Fibroblast of mammary gland (primary cell): Measurements from ENCODE around the gene AKAP13.

Experiments
- DNase-seq: peaks from one replicate; pipeline ENCODE4 v3.0.0-alpha.2; 2010; ENCODE audit warnings: low read depth
- H3K4me3 ChIP-seq: 2 replicates; pipeline ENCODE4 v1.5.1; 2011; ENCODE audit warnings: low read depth, mild to moderate bottlenecking, low read length, moderate library complexity; ENCODE audit not compliant: control insufficient read depth
- TF ChIP-seq, protein P1 (sequence below): conservative IDR thresholded peaks from 2 replicates; pipeline ENCODE4 v1.5.1; 2011; ENCODE audit warnings: low read depth, low read length, inconsistent platforms; ENCODE audit not compliant: control insufficient read depth, insufficient read depth

Gene AKAP13

DNA sequence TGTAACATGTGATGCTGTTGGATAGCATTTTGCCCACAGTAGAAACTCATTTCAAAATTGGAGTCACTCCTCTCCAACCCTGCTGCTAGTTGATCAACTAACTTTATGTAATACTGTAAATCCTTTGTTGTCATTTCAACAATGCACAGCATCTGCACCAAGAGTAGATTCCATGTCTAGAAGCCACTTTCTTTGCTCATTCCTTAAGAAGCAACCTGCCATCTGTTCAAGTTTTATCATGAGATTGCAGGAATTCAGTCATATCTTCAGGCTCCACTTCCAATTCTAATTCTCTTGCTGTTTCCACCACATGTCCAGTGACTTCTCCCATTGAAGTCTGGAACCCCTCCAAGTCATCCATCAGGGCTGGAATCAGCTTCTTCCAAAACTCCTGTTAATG, 42.9 kb downstream of the AKAP13 start:
- TF ChIP-seq, protein P1, sequence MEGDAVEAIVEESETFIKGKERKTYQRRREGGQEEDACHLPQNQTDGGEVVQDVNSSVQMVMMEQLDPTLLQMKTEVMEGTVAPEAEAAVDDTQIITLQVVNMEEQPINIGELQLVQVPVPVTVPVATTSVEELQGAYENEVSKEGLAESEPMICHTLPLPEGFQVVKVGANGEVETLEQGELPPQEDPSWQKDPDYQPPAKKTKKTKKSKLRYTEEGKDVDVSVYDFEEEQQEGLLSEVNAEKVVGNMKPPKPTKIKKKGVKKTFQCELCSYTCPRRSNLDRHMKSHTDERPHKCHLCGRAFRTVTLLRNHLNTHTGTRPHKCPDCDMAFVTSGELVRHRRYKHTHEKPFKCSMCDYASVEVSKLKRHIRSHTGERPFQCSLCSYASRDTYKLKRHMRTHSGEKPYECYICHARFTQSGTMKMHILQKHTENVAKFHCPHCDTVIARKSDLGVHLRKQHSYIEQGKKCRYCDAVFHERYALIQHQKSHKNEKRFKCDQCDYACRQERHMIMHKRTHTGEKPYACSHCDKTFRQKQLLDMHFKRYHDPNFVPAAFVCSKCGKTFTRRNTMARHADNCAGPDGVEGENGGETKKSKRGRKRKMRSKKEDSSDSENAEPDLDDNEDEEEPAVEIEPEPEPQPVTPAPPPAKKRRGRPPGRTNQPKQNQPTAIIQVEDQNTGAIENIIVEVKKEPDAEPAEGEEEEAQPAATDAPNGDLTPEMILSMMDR = no peak
- no peak overlapping the region for H3K4me3 ChIP-seq
- DNase-seq = no peak

DNA sequence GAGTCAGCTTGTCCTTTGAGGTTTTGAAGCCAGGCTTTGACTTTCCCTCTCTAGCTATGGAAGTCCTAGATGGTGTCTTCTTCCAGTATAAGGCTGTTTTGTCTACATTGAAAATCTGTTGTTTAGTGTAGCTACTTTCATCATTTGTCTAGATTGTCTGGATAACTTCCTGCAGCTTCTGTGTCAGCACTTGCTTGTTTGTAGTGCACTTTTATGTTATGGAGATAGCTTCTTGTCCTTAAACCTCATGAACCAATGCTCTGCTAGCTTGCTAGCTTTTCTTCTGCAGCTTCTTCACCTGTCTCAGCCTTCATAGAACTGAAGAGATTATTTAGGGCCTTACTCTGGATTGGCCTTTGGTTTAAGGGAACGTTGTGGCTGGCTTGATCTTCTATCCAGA, 43.8 kb downstream of the AKAP13 start:
- TF ChIP-seq, protein P1 = no peak
- DNase-seq = no peak
- H3K4me3 ChIP-seq = no peak overlapping the region

DNA sequence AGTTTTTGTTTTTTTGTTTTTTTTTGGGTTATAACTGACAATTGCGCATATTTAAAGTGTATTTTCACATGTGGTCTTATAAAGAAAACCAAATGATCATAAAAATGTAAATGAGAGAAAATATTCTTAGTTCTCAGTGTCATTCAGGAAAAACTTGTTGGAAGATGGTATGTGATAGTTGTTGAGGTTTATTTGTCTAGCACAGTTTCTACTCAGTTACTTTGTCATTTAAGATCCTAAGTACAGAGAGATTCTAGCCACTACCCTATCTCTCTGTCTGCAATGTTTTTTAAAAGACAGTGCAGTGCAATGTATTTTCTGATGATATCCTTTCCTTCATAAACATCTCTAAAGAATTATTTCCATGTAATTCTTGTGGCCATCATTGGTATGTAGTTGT, 46.1 kb downstream of the AKAP13 start:
- no peak for DNase-seq
- H3K4me3 ChIP-seq = no peak overlapping the region
- TF ChIP-seq, protein P1 = no peak

DNA sequence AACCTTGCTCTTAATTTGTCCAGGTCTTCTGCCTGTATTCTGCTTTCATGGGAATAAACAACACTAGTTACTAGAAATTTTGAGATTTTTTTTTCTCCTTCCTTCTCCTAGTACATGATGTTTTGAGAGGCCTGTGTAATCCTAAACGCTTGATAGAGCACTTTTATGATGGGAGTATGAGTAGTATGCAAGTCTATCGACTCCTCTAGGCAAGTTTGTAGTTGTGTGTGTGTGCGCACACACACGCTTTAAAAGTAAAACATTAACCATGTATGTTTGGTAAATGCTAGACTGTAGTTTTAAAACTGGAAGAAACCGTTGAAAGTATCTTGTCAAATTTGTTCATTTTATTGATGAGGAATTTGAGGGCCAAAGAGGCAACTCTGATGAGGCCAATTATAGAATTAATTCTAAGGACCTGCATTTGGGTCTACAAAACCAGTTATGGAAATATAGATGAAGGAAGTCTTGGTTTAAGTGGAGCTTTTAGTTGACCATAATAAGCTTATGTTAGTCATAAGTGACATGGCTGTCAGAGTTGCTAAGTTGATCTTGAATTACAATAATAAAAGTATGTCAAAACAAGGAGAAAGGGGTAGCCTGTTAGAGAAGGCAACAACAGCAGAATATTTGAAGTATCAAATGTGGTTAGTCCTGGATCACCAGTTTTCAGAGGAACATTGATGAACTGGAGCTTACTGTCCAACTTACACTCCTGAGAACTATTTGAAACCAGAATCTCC, 47.1 kb downstream of the AKAP13 start:
- H3K4me3 ChIP-seq = no peak overlapping the region
- DNase-seq = no peak
- TF ChIP-seq, protein P1 = no peak

DNA sequence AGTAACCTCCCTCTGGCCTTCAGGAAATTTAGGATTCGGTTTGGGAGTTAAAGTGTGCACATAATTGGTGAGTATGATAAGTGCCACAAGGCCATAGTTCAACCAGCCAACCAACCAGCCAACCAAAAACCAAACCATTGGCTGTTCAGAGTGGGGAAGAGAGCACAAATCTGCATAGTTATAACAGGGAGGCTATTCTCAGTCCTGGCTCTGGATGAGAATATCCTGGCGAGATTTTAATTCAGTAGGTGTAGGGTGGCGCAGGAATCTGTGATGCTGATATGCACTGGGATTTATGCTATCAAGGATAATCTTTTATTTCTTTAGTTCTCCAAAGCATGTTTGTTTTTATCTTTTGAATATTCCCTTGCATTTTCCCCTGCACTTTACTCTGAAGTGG, 49.1 kb downstream of the AKAP13 start:
- TF ChIP-seq, protein P1 = no peak
- no peak for DNase-seq
- no peak overlapping the region for H3K4me3 ChIP-seq

DNA sequence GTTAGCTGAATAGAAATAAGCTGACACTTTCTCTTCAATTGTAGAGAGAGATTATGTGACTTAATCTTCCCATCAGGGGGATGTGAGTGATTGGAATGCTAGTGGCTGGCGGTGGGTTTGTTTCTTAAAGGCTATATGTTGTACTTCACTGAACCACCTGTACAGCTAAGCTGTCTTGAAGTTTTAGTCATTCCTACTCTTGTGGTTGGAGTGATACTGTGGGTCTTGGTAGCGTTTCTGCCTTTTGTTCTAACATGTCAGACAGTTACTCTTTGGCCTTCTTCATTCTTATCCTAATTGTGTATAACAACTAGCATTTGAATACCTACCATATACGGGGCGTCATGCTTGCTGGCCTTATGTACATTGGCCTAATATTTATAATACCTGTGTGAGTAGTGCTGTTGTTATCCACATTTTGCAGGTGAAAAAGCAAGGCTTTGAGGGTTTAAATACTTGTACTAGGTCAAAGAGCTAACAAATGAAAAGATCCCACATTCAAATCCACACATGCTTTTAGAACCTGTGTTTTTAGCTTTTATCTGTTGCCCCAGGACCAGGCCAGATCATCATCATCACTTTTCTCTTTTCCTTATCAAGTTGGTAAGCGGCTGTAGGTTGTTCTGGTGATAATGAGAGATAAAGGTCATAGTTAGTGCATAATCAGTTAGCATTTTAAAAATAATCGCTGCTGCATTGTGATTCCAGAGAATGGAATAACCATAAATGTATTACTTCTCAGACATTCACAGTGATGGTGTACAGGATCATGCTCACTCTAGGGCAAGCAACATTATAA, 50.2 kb downstream of the AKAP13 start:
- H3K4me3 ChIP-seq = no peak overlapping the region
- TF ChIP-seq, protein P1 = no peak
- no peak for DNase-seq
